ENCODE measurements around the gene PREP.
"Not testable (repeated sequence)": the region's sequence is repeated elsewhere in the genome, so short reads cannot be mapped to it uniquely, and the experiment has no call there.

Gene PREP

GRCh38 chr6:105357165-105357564 lies 45.7 kb downstream of the PREP start:
- TF ChIP-seq PAX5 (IDR thresholded peaks at IDR 0.05; ENCODE audit: insufficient read depth, low read length, severe bottlenecking), result no peak
- no peak for FAIRE-seq
- DNase-seq (ENCODE audit: insufficient read length, low spot score), result no peak

GRCh38 chr6:105352037-105352617 lies 50.8 kb downstream of the PREP start:
- DNase-seq (ENCODE audit: insufficient read length, low spot score), result no peak
- FAIRE-seq, result no peak
- TF ChIP-seq TAF1 (IDR thresholded peaks at IDR 0.05; ENCODE audit: low read depth, low read length) (no peak), POLR2AphosphoS5 (IDR thresholded peaks at IDR 0.05; ENCODE audit: low read depth, low read length) (no peak), SPI1 (IDR thresholded peaks at IDR 0.05; ENCODE audit: low read depth, low read length) (no peak), POU2F2 (IDR thresholded peaks at IDR 0.05; ENCODE audit: low read depth, low read length) (no peak), POLR2A (IDR thresholded peaks at IDR 0.05; ENCODE audit: low read depth, low read length) (no peak)

- TF ChIP-seq POU2F2 (IDR thresholded peaks at IDR 0.05; ENCODE audit: low read depth, low read length), result no peak
- TF ChIP-seq PAX5 (IDR thresholded peaks at IDR 0.05; ENCODE audit: insufficient read depth, low read length, severe bottlenecking), result no peak
- TF ChIP-seq POLR2A (IDR thresholded peaks at IDR 0.05; ENCODE audit: low read depth, low read length), result no peak
- TF ChIP-seq SPI1 (IDR thresholded peaks at IDR 0.05; ENCODE audit: low read depth, low read length), result no peak
- TF ChIP-seq TAF1 (IDR thresholded peaks at IDR 0.05; ENCODE audit: low read depth, low read length), result no peak
- no peak for TF ChIP-seq POLR2AphosphoS5 (IDR thresholded peaks at IDR 0.05; ENCODE audit: low read depth, low read length)
- FAIRE-seq (no peak), DNase-seq (ENCODE audit: insufficient read length, low spot score) (no peak)
Observed at GRCh38 chr6:105348897-105349296, 54.0 kb downstream of the PREP start.

GRCh38 chr6:105346052-105346451 lies 56.8 kb downstream of the PREP start:
- no peak for DNase-seq (ENCODE audit: insufficient read length, low spot score)
- FAIRE-seq, result no peak
- TF ChIP-seq TAF1 (IDR thresholded peaks at IDR 0.05; ENCODE audit: low read depth, low read length) (no peak), SPI1 (IDR thresholded peaks at IDR 0.05; ENCODE audit: low read depth, low read length) (no peak), POLR2AphosphoS5 (IDR thresholded peaks at IDR 0.05; ENCODE audit: low read depth, low read length) (no peak), POLR2A (IDR thresholded peaks at IDR 0.05; ENCODE audit: low read depth, low read length) (no peak), PAX5 (IDR thresholded peaks at IDR 0.05; ENCODE audit: insufficient read depth, low read length, severe bottlenecking) (no peak), POU2F2 (IDR thresholded peaks at IDR 0.05; ENCODE audit: low read depth, low read length) (no peak)

GRCh38 chr6:105345506-105345905 lies 57.4 kb downstream of the PREP start:
- DNase-seq (ENCODE audit: insufficient read length, low spot score), result no peak
- no peak for FAIRE-seq

GRCh38 chr6:105344881-105345370 lies 58.0 kb downstream of the PREP start:
- FAIRE-seq (no peak), DNase-seq (ENCODE audit: insufficient read length, low spot score) (no peak)
- no peak for TF ChIP-seq TAF1 (IDR thresholded peaks at IDR 0.05; ENCODE audit: low read depth, low read length)

More at GRCh38 chr6:105345506-105345905, 57.4 kb downstream of the PREP start:
- TF ChIP-seq POLR2AphosphoS5 (IDR thresholded peaks at IDR 0.05; ENCODE audit: low read depth, low read length) (no peak), POU2F2 (IDR thresholded peaks at IDR 0.05; ENCODE audit: low read depth, low read length) (no peak)

GRCh38 chr6:105338350-105338983 lies 64.4 kb downstream of the PREP start:
- not testable (repeated sequence) for DNase-seq (ENCODE audit: insufficient read length, low spot score); FAIRE-seq

GRCh38 chr6:105336986-105337385 lies 65.9 kb downstream of the PREP start:
- no peak for FAIRE-seq
- DNase-seq (ENCODE audit: insufficient read length, low spot score), result no peak

GRCh38 chr6:105332576-105332975 lies 70.3 kb downstream of the PREP start:
- FAIRE-seq, result no peak

More at GRCh38 chr6:105336986-105337385, 65.9 kb downstream of the PREP start:
- TF ChIP-seq POLR2A (IDR thresholded peaks at IDR 0.05; ENCODE audit: low read depth, low read length) (no peak), POLR2AphosphoS5 (IDR thresholded peaks at IDR 0.05; ENCODE audit: low read depth, low read length) (no peak), TAF1 (IDR thresholded peaks at IDR 0.05; ENCODE audit: low read depth, low read length) (no peak), POU2F2 (IDR thresholded peaks at IDR 0.05; ENCODE audit: low read depth, low read length) (no peak), PAX5 (IDR thresholded peaks at IDR 0.05; ENCODE audit: insufficient read depth, low read length, severe bottlenecking) (no peak), SPI1 (IDR thresholded peaks at IDR 0.05; ENCODE audit: low read depth, low read length) (no peak)

GRCh38 chr6:105331927-105332326 lies 71.0 kb downstream of the PREP start:
- DNase-seq (ENCODE audit: insufficient read length, low spot score) (no peak), FAIRE-seq (no peak)
- no peak for TF ChIP-seq TAF1 (IDR thresholded peaks at IDR 0.05; ENCODE audit: low read depth, low read length)
- TF ChIP-seq POU2F2 (IDR thresholded peaks at IDR 0.05; ENCODE audit: low read depth, low read length), result no peak
- no peak for TF ChIP-seq POLR2A (IDR thresholded peaks at IDR 0.05; ENCODE audit: low read depth, low read length)
- TF ChIP-seq POLR2AphosphoS5 (IDR thresholded peaks at IDR 0.05; ENCODE audit: low read depth, low read length), result no peak
- TF ChIP-seq SPI1 (IDR thresholded peaks at IDR 0.05; ENCODE audit: low read depth, low read length), result no peak
- TF ChIP-seq PAX5 (IDR thresholded peaks at IDR 0.05; ENCODE audit: insufficient read depth, low read length, severe bottlenecking), result no peak

More at GRCh38 chr6:105332576-105332975, 70.3 kb downstream of the PREP start:
- TF ChIP-seq PAX5 (IDR thresholded peaks at IDR 0.05; ENCODE audit: insufficient read depth, low read length, severe bottlenecking) (no peak), POLR2A (IDR thresholded peaks at IDR 0.05; ENCODE audit: low read depth, low read length) (no peak), TAF1 (IDR thresholded peaks at IDR 0.05; ENCODE audit: low read depth, low read length) (no peak), SPI1 (IDR thresholded peaks at IDR 0.05; ENCODE audit: low read depth, low read length) (no peak), POLR2AphosphoS5 (IDR thresholded peaks at IDR 0.05; ENCODE audit: low read depth, low read length) (no peak), POU2F2 (IDR thresholded peaks at IDR 0.05; ENCODE audit: low read depth, low read length) (no peak)
- DNase-seq (ENCODE audit: insufficient read length, low spot score), result no peak
